TTC549 (cell line): Measurements from ENCODE around the gene CFAP20DC.
"Not testable (repeated sequence)": the region's sequence is repeated elsewhere in the genome, so short reads cannot be mapped to it uniquely, and the experiment has no call there.

Source experiments
- FAIRE-seq: peaks from 2 replicates; lab custom pipeline; 2012; peaks lifted over from hg19 to GRCh38; lab: Jason Lieb, UNC

CFAP20DC gene

DNA sequence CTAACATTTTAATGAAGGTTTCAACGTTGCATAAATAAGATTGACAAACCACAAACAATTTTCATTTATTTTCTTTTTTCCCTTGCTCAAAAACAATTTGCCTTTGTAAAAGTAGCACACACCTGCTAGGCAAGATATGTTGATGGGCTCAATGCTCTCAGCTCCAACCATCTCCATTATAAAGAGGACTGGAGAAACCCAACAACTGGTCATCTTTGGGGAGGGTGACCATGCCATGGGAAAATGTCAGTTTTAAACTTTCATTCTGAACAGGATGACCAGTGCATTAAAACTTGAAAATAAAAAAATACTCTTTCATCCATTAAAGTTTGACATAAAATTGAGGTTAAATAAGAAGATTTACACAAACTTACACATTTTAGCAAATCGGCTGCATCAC lies 183.7 kb downstream of the CFAP20DC start:
- no peak for FAIRE-seq

DNA sequence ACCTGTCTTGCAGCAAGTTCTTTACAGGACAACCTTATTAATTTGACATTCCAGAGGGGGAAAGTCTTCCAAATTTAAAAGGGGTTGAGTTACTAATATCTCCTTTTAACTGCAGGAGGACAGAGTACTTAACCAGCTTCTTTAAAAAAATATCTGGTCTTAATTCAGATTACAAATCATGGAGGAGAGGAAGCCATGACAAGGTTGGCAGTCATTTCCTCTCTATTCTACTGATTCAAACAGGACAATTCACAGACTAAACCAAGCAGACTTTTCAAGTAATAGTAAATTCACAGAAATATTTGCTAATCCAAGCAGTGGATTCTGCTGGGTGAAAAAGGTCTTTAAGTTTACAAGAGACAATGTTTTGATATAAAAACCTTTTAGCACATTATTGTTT lies 185.3 kb downstream of the CFAP20DC start:
- FAIRE-seq: no peak

DNA sequence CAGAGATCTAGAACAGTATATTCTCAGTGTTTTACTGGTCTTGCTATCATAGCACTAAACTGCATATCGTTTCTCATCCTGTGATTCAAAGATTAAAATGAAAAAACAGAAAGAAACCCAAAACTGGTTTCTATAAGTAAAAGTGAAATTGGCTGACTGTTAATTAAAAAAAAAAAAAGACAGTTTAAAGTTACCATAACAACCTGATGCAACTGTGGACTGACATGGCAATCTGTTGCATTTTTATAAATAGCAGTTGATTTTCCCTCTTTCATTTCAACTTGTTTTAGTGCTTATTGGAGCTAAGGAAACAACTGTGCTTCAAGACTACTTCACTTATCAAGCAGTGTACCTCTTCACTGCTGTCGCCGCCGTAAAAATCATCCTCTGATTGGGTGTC lies 186.6 kb downstream of the CFAP20DC start:
- no peak for FAIRE-seq

DNA sequence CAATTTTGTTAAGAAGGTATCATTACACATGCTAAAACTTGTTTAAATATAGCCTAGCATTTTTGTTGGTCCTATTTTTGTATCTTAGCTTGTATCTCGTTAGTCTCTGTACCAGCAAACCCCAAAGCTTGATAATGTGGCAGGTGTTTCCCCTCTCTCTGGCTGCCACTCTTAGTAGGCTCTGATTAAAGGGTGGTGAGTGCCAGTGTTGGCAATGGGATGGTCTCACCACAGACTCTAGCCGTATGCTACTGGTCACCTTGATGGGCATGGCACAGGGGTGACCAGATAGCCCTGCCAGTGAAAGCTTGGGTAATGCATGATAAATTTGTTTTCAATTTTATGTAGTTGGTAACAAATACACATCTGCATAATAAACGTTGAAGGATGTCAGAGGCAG lies 188.3 kb downstream of the CFAP20DC start:
- no peak for FAIRE-seq

DNA sequence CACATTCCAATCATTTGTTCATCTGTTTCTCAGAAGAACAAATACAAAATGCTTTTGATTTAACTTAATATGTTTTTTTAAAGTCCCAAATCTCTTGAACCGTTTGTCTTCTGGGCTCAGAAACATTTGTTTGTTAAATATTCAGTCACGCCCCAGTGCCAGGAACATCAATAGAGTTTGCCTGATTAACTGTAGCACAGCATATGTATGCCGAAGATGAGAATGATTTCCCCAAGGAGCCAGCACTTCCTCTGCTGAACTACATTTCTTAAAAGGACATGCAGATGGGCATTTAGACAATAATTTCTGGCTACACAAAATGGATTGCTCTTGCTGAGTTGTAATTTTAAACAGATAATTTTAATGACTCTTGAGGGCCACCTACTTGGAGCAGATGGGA lies 191.7 kb downstream of the CFAP20DC start:
- no peak for FAIRE-seq

DNA sequence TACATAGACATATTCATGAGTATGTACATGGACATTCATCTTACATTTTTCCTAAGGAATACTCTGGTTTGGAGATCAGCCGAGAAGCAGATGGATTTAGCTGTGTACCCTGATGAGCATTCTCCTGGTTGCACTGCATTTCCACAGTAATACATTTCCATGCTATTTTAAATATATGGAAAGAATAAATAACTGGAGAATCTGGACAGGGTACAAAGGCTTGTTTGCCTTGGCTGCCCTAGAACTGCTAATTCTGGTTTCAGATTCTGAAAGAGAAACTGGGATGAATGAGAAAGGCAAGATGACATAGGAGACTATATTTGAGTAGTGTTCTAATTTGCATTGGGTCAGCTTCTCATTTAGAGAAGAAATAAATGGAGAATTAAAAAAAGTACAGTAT lies 192.4 kb downstream of the CFAP20DC start:
- FAIRE-seq: no peak

DNA sequence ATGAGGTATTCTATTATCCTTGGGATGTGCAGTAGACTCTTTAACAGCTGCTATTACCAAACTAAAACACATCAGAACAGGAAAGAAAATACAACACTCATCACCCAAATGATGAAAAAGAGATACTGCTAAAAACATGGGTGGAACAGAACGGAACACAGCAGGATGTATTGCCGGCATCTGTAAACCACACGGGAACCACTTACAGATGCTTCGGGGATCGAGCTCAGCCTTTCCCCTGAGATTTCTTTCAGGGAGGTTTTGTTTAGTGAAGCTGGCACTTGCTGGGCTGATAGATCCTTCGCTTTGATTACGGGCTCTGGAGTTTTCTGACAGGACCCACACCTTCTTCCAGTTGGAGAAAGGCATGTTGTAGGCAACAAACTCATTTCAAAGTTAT lies 201.0 kb downstream of the CFAP20DC start:
- no peak for FAIRE-seq

DNA sequence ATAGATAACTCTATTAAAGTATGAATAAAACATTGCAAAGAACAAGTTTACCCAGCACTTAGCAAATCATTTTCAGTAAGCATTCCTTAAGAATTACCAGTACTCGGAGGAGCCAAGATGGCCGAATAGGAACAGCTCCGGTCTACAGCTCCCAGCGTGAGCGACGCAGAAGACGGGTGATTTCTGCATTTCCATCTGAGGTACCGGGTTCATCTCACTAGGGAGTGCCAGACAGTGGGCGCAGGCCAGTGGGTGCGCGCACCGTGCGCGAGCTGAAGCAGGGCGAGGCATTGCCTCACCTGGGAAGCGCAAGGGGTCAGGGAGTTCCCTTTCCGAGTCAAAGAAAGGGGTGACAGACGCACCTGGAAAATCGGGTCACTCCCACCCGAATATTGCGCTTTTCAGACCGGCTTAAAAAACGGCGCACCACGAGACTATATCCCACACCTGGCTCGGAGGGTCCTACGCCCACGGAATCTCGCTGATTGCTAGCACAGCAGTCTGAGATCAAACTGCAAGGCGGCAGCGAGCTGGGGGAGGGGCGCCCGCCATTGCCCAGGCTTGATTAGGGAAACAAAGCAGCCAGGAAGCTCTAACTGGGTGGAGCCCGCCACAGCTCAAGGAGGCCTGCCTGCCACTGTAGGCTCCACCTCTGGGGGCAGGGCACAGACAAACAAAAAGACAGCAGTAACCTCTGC lies 207.6 kb downstream of the CFAP20DC start:
- not testable (repeated sequence) for FAIRE-seq

DNA sequence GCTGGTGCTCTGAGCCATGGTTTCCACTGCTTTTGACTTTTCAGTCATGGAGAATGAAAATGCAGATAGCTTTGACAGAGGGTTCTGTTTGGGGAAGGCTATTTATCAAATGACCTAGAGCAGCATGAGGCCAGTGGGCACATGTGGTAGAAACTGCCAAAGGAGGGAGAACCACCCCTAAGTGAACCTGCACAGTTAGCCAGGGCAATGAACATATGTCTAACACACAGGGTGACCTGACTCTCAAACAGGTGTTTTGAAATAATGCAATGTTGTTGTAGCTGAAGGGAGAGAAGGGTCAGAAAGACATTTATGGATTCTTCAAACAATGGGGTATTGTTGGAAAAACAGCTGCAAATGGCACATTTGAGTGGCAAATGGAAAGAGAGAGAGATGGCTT lies 208.9 kb downstream of the CFAP20DC start:
- no peak for FAIRE-seq

DNA sequence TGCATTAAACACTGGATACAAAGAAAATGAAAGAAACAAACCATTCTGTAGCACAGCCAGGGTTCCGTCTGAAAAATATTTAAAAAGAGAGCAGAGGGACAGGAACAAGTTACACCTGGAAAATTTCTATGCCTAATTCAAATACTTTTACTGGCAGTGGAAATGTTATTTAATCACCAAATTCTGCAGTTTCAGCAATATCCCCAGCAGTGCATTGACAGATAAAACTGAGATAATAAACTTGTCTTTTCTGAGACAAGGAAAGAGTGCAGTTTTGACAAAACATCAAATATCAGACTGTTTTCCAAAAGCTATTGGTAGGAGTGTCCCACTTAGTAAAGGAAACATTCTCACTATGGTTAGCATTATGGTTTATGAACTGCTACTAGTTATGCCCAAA lies 209.9 kb downstream of the CFAP20DC start:
- no peak for FAIRE-seq

DNA sequence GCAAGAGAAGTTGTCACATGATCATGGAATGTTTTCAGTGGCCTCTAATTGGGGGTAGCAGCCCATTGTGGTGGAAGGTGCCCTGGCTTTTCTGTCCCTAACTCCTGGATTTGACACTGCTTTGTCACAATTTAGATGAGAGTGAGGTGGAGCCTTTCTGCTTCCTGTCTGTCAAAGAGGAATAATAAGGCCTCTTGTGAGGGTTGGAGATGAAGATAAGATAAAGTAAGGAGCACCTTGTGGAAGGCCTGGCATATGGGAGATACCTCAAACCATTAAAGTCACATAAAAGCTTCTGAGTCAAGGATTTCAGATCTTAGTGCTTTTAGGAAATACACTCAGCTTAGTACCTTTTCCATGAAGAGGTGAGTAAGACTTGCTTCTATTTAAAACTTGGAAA lies 210.6 kb downstream of the CFAP20DC start:
- FAIRE-seq: no peak

DNA sequence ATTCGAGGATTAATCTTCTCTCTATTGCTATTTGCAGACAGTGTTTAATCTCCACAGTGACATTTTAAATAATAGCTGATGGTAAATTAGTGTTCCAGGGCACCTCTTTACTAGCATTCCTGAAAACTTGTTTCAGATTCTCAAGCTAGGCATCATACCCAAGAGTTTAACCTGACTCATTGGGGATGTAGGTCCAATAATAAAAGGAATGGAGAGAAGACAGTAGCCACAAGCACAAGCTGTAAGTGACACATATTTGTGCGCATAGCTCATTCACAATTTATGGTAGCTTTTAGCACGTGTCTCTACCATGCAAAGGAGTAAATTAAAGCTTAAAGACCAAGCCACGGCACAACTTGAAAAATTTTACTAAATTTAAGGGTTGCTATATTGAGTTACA lies 212.0 kb downstream of the CFAP20DC start:
- no peak for FAIRE-seq

DNA sequence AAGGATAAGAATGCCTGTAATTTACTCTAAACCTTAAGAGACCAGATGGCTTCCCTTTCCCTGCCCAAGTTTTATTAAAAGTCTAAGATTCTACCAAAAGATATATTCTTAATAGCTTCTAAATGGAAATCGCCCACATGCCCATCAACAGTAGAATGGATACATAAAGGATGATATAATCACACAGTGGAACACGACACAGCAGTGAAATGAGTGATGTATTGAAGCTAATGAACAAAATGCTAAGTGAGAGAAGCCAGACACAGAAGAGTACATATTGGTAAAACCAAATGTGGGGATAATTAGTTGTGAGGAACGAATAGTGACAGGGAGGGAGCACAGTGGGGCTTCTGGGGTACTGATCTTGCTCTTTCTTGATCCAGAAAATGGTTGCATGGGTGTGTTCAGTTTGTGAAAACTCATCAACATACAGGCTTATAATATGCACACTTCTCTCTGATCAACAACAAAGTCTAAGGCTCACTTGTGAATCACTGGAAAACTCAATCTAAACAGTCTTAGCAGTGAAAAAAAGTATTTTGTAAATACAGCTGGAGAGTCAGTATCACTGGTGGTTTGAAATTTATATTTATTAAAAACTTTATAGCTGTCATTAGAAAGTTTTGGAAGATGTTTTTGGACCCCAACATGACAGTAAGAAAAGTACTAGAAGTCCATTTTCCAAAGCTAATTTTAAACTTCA lies 212.5 kb downstream of the CFAP20DC start:
- FAIRE-seq: no peak

DNA sequence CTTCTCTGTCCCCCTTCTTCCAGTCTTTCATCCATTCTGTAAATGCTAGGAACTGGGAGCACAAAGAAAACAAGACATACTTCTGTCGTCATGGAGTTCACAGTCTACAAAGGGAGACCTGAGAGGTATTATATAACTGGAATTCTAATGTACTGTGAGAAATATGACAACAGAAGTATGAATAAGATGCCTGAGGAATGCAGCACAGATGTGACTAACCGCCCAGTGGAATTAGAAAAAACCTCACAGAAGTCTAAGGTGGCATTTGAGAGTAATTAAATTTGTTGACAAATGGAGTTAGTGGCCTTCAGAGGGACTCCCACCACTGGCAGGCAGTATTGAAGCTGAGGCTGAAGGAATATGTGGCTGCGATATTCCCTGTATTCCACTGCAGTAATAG lies 214.7 kb downstream of the CFAP20DC start:
- no peak for FAIRE-seq

DNA sequence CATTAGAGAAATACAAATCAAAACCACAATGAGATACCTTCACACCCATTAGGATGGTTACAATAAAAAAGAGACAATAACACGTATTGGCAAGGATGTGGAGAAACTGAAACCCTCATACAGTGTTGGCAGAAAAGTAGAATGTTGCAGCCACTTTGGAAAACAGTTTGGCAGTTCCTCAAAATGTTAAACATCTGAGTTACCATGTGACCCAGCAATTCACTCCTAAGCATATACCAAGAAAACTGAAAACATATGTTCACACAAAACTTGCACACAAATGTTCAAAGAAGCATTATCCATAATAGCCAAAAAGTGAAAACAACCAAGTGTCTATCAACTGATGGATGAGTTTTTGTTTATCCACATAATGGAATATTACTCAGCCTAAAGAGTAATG lies 216.3 kb downstream of the CFAP20DC start:
- no peak for FAIRE-seq

DNA sequence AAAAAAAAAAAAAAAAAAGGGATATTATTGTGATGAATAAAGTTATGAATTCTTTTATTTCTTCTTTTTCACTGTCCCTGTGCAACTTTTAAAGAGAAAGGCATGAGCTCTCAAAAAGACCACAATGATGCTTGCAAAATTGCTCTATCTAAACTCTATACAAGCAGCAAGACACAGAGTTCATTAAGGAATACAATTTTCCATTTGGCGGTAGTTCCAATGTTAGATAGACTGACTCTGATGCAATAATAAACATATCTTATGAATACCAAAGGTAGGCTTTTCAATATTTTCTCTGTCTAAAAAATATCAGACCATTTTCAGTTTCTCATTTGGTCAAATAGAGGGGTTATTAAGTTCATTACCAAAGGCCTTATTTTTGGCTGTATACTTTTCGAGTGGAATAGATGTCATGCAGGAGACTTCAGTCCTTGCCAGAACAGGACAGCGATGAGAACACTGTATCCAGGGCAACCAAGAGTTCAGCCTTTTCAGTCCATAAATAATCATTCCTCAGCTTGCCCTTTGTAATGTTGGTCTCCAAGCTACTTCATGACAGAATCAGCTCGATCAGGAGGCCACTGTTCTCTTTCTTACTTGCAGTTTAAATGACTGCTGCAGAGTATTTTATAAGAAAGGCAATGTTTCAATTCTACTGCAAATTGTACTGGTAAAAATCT lies 220.4 kb downstream of the CFAP20DC start:
- FAIRE-seq: no peak

DNA sequence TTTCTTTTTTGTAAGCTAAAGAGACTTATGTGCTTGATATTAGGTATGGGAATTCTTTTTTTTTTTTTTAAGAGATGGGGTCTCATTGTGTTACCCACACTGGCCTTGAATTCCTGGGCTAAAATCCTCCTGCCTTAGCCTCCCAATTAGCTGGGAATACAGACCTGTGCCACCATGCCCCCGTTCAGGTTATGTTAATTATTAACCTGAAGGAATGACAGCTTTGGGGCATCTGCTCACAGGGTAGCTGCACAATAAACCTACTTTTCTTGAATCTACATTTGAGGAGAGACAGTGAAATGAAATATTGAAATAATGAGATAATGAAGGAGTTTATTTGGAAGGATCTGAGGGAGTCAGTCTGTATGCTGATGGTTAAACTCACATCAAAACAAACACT lies 225.0 kb downstream of the CFAP20DC start:
- FAIRE-seq: no peak

DNA sequence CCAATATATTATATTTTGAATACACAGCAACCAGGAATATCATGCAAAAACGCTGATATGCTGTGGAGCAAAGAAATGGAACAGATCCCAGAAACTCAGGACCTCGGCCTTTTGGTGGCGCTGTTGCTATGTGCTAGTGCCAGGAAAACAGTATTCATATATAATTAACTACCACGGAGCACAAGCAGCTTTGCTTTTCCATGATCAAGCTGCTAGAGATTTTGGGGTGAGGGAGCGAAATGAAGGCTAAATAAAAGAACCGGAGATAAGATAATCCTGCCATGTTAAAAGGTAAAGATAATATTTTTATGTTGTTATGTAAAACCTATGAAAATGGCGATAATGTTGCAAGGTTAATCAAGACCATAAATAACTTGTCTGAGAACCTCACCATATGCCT lies 225.5 kb downstream of the CFAP20DC start:
- FAIRE-seq: peak; percentile 55

DNA sequence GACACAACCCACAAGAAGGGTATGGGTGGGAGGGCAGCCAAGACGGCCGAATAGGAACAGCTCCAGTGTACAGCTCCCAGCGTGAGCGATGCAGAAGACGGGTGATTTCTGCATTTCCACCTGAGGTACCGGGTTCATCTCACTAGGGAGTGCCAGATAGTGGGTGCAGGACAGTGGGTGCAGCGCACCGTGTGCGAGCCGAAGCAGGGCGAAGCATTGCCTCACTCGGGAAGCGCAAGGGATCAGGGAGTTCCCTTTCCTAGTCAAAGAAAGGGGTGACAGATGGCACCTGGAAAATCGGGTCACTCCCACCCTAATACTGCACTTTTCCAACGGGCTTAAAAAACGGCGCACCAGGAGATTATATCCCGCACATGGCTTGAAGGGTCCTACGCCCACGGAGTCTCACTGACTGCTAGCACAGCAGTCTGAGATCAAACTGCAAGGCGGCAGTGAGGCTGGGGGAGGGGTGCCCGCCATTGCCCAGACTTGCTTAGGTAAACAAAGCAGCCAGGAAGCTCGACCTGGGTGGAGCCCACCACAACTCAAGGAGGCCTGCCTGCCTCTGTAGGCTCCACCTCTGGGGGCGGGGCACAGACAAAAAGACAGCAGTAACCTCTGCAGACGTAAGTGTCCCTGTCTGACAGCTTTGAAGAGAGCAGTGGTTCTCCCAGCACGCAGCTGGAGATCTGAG lies 243.1 kb downstream of the CFAP20DC start:
- not testable (repeated sequence) for FAIRE-seq

DNA sequence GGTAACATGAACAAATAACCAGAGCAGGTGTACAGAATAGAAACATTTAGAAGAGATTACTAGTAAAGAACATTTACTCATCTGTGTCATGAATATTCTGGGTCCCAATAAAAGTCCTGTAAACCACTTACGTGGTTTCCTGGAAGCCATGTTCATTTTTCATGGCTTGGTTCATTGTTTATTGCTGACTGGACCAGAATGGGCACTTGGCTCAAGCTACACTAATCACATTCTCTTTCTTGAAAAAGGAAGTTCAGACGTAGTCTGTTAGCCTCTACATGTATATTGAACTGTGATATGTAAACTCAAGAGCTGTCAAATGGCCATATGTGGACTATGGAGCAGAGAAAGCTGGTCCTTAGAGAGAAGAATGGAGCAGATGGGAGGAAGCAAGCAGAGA lies 244.9 kb downstream of the CFAP20DC start:
- FAIRE-seq: no peak

DNA sequence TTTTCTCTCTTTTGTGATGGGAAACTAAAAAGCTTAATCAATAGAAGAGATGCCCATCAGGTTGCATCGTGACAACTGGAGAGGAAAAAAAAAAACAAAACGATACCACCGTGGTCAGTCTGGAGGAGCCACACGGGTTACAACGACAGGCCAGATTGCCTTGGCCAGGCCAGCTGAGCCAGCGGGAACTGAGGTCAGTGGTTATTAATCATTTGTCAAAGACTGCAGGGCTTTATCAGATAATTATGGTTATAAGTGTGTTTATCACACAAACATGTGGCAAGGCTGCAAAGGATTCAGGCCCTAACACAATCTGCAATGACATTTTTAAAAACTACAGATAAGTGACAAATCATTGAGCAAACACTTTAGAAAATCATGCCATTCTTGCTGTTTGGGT lies 248.3 kb downstream of the CFAP20DC start:
- no peak for FAIRE-seq

DNA sequence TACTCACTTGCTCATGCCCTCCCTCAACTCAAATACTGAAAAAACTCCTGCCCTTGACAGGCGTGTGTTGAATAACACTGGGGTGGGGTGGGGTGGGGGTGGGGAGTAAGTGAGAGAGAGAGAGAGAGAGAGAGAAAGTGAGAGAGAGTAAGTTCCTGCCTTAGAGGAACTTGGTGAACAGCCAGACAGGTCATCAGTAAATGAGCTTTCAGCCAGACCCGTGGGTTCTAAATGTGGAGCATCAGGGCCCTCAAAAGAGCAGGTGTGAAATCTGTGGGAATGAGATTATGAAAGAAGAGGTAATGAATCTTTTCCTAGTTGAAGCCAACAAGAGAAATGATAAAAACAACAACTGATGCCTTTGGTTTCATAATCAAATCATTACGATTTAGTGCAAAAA lies 248.9 kb downstream of the CFAP20DC start:
- no peak for FAIRE-seq

DNA sequence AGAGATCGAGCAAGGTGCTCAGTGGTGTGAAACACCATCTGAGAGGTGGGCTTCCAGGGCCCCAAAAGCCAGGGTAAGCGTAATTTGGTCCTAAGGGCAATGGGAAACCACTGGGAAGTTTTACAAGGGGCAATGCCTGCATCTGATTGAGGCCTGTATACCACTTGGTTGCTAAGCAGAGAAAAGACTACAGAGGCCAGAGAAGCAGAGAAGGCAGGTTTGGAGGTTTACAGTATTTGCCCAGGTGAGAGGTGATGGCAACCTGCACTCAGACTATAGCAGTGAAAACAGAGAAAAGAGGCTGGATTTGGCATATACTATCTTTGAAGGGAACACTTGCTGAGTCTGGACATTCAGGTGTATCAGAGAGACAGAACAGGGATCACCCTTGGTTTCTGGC lies 249.8 kb downstream of the CFAP20DC start:
- FAIRE-seq: no peak
